NCI-H226 (cell line): Measurements from ENCODE around the gene FAM78B.

ENCODE experiments used
- DNase-seq: peaks from one replicate; pipeline ENCODE4 v3.0.0-alpha.2; 2015

FAM78B gene

DNA sequence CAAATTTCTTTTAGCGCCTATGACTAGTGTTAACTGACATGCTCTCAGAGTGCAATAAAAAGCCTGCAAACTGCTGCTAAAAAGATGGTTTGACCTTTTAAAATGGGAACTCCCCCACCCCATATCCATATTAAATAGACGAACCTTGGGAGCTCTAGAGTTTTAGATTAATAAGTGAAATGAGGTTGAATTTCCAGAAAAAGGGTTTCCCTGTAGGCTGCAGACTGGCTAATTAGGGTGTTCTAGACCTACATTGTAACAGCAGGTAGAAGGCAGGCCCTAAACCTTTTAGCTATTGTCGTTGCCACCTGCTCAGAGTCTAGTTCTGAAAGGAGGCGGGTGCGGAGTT lies 2.2 kb downstream of the FAM78B start:
- DNase-seq, result no peak

DNA sequence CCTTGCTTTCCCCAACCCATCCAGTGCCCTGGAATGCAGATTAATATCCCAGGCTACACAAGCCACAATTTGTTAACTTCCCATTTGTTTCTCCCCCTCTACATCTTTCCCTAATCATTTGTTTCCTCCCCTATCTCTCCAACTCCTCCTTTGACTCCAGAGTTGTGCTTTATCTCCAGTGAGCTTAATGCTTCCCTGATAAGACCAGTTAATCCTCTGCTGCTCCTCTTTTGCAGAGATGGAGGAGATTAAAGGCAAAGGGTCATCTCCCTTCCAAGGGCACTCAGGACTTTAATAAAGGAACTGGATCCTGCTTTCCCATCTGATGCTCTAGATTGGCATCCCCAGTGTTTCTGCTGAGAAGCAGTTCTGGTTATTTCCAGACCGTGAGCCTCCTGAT lies 7.1 kb downstream of the FAM78B start:
- DNase-seq, result no peak

GRCh38 chr1:166156674-166157073 lies 10.1 kb downstream of the FAM78B start:
- no peak for DNase-seq

GRCh38 chr1:166155108-166155507 lies 11.7 kb downstream of the FAM78B start:
- no peak for DNase-seq

DNA sequence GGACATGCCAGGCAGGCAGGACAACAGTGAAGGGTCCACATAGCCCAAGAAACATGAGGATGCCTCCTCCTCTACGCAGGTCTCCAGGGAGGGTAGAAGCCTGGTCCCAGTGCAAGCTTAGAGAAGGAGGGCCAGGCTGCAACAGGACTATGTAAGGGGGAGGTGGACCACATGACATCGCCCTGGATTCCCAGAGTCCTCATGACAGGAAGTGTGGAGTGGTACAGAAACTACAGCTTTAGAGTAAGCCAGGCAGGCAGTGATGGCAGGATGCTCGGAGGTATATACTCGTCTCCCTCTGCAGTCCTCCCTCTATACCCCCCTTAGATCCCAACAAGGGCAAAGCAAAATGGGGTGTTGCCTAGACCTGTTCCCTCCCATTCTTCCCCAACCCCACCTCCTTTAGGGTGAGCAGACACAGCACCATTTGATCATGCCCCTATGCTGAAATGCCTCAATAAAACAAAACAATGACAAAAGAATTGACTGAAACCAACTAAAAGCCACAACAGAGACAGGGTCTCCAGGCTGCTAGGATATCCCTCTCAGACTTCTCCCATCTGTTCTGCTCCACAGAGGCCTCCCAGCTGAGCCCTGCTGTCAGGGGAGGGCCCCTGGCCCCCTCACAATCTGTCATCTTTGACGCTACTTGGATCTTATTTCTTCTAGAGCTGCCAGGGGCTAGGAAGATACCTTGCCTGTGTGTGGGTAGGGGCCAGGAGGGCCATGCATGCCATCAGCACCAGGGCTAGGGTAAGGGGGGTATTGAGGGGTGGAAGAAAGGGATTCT lies 13.1 kb downstream of the FAM78B start:
- no peak for DNase-seq

GRCh38 chr1:166152978-166153377 lies 13.8 kb downstream of the FAM78B start:
- DNase-seq, result no peak

- no peak for DNase-seq
Observed at GRCh38 chr1:166151804-166152203, 15.0 kb downstream of the FAM78B start.

- DNase-seq, result peak; percentile 43
Observed at GRCh38 chr1:166145499-166145898, 21.3 kb downstream of the FAM78B start.

DNA sequence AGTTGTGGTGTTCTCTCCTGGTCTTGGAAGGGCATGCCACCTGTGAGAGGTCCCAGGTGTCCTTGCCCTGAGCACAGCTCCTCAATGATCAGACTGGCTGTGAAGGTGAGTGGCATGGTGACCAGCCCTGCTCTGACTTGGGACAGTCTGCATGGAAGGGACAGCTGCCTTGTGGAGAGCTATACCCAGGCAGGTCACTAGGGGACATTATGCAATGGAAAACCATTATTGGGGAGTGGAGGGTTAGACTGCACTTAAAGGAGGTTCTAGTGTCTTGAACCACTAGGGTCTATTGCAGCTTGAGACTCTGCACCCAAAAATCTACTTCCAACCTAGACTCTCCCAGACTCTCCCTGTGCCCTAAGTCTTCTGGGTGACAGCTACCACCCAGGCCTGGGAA lies 24.8 kb downstream of the FAM78B start:
- DNase-seq, result no peak

DNA sequence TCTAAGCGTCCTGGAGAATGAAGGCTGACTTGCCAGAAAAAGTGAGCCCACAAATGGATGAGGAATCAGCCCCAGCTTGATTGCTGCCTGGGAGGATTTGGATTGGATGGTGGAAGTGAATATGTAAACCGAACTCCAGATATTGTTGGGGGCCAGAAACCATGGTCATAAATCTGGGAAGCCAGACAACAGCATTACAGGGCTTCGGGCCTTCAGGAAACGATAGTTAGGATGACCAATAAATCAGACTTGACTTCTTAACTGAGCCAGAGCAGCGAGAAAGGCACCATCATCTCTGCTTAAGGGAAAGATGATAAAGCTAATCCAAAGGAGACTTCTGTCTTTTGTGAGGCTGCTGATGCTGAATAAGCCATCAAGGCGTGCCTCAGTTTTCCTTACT lies 26.6 kb downstream of the FAM78B start:
- DNase-seq, result no peak

DNA sequence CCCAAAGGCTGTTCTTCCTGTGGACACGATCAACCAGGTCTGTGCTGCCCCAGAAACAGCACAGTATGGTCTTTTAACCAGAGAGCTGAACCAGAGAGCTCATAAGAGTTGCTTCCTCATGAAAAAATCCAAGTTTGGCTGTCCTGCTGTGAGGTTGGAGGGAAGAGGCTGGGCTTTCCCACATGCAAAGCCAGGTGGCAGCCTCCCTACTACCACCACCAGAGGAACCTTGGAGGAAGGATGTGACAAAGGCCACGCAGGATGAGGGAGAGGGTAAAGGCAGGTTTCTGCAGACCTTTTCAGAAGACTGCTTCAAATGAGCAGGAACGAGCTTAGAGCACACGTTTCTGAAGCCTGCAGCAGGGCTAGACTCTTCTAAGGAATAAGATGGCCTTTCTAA lies 27.1 kb downstream of the FAM78B start:
- no peak for DNase-seq

DNA sequence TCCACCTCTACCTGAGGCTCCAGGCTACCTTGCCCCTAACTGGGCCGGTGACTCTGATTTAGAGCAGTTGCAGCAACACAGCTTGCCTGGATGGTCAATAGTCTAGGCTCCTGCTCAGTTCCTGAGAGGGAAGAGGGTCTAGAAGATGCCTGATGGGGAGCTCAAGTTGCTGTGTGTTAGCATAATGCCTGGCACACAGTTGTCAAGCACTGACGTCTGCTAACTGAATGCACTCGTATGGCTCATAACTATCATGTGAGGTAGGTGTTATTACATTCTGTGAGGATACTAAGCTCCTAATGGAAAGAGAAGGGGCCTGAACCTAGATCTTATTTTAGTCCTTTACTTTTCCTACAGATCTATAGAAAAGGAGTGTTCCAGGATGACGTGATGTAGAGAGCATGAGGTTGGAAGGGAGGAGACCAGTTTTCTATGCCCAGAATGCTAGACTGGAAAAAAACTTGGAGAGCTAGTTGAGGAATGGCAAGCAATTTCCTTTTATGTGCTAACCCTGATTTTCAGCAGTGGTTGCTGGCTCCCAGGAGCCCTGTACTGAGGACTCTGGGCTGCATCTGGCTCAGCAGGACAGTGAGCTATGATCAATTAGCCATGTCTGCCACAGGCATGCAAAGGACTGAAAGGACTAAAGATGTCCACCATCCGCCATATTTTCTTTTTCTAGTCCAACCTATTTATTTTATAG lies 30.0 kb downstream of the FAM78B start:
- DNase-seq, result no peak

DNA sequence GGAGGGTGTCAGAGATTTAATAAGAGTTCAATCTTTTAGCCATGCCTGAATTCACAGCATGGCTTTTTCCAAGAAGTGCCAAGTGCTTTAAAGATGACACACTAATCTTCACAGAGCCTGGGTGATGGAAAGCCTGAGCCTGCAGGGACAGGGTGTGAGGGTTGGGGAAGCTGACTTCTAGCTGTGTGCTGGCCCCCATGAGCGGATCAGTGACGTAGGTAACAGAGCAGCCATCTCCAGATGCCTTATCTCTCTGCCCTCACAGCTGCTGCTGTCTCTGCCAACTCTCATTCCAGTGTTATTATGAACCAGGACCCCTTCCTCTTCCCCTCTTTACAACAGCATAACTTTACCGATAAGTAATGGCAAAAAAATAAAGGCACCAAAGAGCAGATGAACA lies 30.6 kb downstream of the FAM78B start:
- DNase-seq, result no peak

DNA sequence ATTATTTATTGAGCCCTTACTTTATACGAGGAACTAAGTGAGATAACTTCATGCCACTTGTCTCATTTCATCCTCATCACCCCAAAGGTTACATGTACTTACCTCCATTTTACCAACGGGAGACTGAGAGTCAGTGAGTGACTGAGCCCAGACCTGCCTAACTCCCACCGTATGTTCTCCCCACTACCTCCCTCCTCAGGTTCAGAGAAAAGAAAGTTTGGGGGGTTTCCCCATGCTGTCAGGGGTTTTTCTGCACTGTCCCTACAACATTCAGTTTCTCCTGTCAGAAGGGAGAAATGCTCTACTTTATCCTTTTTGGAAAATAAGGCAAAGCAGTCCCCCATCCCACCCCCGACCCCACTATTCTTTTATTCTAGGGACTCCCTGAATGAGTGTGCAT lies 32.9 kb downstream of the FAM78B start:
- no peak for DNase-seq

DNA sequence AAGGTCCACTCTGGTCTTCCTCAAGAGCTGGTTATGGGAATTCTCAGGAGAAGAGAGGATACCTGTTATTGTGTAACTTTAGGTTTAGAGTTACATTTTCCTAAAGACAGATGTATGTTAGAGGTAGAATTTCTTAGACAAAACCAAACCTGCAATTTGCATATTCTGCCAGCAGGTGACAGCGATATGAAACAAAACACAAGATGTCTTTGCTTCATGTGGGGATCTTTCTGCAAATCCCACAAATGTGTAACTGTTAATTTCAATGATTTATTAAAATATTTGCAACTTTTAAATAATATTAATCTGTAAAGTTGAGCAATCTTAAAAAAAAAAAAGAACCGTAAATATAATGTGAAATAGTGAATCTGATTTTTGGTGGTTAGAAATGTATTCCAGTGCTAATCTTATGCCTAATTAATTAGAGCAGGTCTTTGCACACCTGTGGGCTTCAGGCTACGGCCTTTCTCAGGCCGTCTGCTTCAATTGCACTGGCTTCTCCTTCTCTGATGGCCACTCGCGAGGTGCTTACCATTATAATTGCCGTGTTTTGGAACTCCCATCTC lies 33.4 kb downstream of the FAM78B start:
- DNase-seq, result no peak

GRCh38 chr1:166132496-166132895 lies 34.3 kb downstream of the FAM78B start:
- no peak for DNase-seq

DNA sequence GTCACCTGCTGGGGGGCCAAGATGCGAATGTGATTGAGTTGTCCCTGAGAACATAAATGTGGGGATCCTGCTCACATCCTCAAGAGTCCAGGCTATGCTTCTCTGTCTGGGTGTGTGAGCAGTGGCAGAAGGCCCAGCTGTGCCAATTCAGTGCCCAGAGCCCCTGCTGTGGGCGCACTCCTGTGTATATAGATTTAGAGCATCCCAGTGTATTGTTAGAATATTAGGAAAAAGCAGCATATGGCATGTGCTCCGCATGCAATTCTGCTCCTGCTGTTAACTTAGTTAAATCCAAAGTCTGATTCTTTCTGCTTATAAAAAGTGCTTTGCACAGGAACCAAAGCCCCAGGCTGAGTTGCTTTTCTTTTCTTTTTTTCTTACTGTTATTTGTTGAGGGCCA lies 37.8 kb downstream of the FAM78B start:
- DNase-seq, result no peak

- no peak for DNase-seq
Observed at GRCh38 chr1:166128195-166128594, 38.6 kb downstream of the FAM78B start.

DNA sequence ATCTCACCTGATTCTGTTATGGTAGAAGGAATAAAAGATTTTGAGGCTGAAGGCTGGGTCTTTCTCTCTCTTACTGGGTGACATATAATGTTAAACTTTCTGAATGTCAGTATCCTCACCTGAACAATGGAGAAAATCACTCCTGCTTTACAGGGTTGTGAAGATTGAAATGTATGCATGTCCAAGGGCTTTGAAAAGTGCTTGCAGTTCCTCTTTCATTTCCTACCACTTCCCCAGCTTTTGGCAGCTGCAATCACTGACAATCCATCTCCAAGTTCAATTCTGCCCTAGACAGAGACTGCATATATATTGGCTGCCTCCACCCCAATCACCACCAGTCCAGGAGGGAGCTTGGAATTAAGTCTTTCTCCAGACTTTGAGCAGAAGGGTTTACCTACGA lies 39.8 kb downstream of the FAM78B start:
- no peak for DNase-seq

DNA sequence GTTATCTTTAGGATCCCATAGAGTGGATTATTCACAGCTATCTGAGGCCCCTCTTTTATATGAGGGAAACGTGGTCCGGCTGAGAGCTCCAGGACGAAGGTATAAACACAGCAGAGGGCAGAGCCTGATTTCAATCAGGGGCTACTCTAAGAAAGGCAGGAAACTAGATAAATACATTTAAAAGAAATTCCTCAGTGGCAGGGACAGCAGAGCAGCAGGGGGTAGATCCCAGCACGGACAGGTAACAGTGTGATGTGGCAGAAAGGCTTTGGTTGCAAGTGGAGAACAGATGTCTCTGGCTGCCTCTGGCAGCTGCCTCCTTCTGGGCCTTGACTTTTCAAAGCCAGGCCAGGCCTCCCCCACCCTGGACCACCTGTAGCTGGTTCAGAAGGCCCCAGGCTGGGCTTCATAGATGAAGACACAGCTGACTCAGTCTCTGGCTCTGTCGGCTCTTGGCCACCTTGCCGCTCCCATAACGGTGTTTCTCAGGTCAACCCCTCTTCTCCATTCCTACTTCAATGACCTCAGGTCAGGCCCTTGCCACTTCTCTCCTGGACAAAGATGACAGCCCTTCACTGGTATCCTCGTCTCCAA lies 43.8 kb downstream of the FAM78B start:
- no peak for DNase-seq

- DNase-seq, result no peak
Observed at GRCh38 chr1:166121010-166121409, 45.8 kb downstream of the FAM78B start.

DNA sequence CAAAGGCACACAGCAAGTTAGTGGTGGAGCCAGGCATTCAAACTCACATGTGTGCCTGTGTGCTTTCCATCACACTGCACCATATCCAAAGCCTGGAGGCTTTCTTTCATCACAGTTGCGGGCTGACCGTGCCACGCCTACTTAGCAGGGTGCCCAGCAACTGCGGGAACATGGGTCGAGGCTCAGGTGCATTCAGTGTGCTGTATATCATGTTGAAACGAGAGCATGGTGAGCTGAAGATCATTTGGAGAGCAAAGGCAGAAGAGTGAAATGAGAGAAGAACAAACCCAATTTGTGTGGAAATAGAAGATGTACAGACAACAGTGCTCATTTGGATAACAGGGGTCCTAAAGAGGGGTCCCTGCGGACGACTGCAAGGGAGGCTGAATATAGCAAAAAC lies 46.5 kb downstream of the FAM78B start:
- no peak for DNase-seq

DNA sequence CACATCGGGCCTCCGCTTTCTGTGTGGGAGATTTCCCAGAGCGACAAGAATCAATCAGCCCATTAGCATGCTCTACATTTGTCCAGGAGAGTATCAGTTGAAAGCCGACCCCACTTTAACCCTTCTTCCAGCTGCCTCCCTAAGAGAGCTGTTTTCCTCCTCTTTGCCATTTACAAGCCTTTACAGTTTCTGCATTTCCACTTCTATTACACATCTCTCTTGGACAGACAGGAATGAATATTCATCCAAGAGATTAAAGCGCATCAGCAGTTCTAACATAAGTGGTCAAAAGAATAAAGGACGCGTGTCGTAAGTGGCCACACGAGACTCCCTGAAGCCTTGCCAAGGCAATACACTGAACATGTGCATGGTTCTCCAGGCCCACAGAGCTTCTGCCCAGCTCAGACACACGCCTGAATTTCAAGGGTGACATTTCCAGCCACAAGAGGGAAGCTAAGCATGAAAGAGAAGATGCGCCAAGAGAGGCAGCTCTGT lies 47.3 kb downstream of the FAM78B start:
- DNase-seq, result no peak

- no peak for DNase-seq
Observed at GRCh38 chr1:166117776-166118175, 49.0 kb downstream of the FAM78B start.
